Fibroblast of lung (primary cell): ENCODE measurements around the gene SPSB1. TPM values are rescaled to one million over a fixed set of nuclear protein-coding genes. Genes with fewer than 3 reads are reported as not detected.

ENCODE experiments used
- DNase-seq, 2 donors: peaks; one replicate each; pipeline versions ENCODE4 v3.0.0 to v3.0.0-alpha.2; 2010; ENCODE audit warnings: low read depth in 2 of 2
- H2AFZ ChIP-seq: 2 replicates; pipeline ENCODE4 v1.5.1; 2012; ENCODE audit warnings: low read length, control low read depth, inconsistent platforms
- H3K27ac ChIP-seq: 2 replicates; pipeline ENCODE4 v1.5.1; 2011; ENCODE audit warnings: low read length, control low read depth; ENCODE audit not compliant: insufficient read depth
- H3K27me3 ChIP-seq: 2 replicates; pipeline ENCODE4 v1.5.1; 2011; ENCODE audit warnings: mild to moderate bottlenecking, low read length; ENCODE audit not compliant: control insufficient read depth, insufficient read depth
- H3K36me3 ChIP-seq: 2 replicates; pipeline ENCODE4 v1.5.1; 2011; ENCODE audit warnings: low read length; ENCODE audit not compliant: control insufficient read depth, insufficient read depth
- H3K4me1 ChIP-seq: 2 replicates; pipeline ENCODE4 v1.5.1; 2011; ENCODE audit warnings: low read length; ENCODE audit not compliant: control insufficient read depth, insufficient read depth; ENCODE audit errors: extremely low read depth
- H3K4me2 ChIP-seq: 2 replicates; pipeline ENCODE4 v1.5.1; 2011; ENCODE audit warnings: low read length, control low read depth; ENCODE audit not compliant: insufficient read depth; ENCODE audit errors: extremely low read depth
- H3K4me3 ChIP-seq, 4 experiments: fragments of 200-600 bp in 1 of 4; sonication (generic) in 1 of 4; replicated peaks in 1 of 4; 2 replicates each; pipeline ENCODE4 v1.5.1; 2011 to 2016; ENCODE audit warnings: low read length in 4 of 4, low read depth in 3 of 4, mild to moderate bottlenecking in 3 of 4, control low read depth in 2 of 4, inconsistent platforms in 1 of 4, mixed read lengths in 1 of 4; ENCODE audit not compliant: insufficient read depth in 1 of 4; ENCODE audit errors: control extremely low read depth in 1 of 4
- H3K79me2 ChIP-seq: 2 replicates; pipeline ENCODE4 v1.5.1; 2012; ENCODE audit warnings: mild to moderate bottlenecking, low read length, inconsistent platforms; ENCODE audit not compliant: control insufficient read depth, insufficient read depth
- H3K9ac ChIP-seq: 2 replicates; pipeline ENCODE4 v1.5.1; 2011; ENCODE audit warnings: mild to moderate bottlenecking, low read length, control low read depth; ENCODE audit not compliant: insufficient read depth
- H3K9me3 ChIP-seq: 2 replicates; pipeline ENCODE4 v1.5.1; 2012; ENCODE audit warnings: low read depth, low read length; ENCODE audit not compliant: control insufficient read depth, insufficient read depth
- H4K20me1 ChIP-seq: 2 replicates; pipeline ENCODE4 v1.5.1; 2011; ENCODE audit warnings: low read length; ENCODE audit not compliant: control insufficient read depth, insufficient read depth; ENCODE audit errors: extremely low read depth
- EZH2 ChIP-seq: IDR thresholded peaks from 2 replicates; pipeline ENCODE4 v1.5.1; 2012; ENCODE audit warnings: low read length, control low read depth, mild to moderate bottlenecking; ENCODE audit errors: missing control alignments
- polyA plus RNA-seq, 2 donors: library from polyadenylated mRNA; depleted of rRNA in 1 of 2; stranded (reverse) in 1 of 2; unstranded in 1 of 2; fragments of >200 nt; gene quantifications; 2 replicates each; pipeline ENCODE4 v1.2.1, GENCODE V29; 2011 to 2012; ENCODE audit warnings: missing spikeins in 1 of 2
- total RNA-seq: library from RNA; depleted of rRNA; stranded (reverse); fragments of >200 nt; gene quantifications from 2 replicates; pipeline ENCODE4 v1.2.1, GENCODE V29; 2014
- TF ChIP-seq, protein P1 (sequence below), 2 donors: IDR thresholded peaks in 1 of 2; conservative IDR thresholded peaks in 1 of 2; 1 replicate in 1 of 2; 2 replicates in 1 of 2; pipeline ENCODE4 v1.5.1; 2011 to 2012; ENCODE audit warnings: low read length in 2 of 2, control low read depth in 1 of 2, inconsistent platforms in 1 of 2, low read depth in 1 of 2, mild to moderate bottlenecking in 1 of 2

SPSB1 gene
- total and polyA plus RNA-seq, 2 donors (not counting 1 experiment from before 2014, with no cell fraction given): 14.3 to 20.6 TPM

GRCh38 chr1:9246215-9246614 is 46.5 kb upstream of the SPSB1 start:
- peaks cover 7% of the 10 kb centered on the region for H3K36me3 ChIP-seq
- no peaks in the 10 kb centered on the region for H3K9me3 ChIP-seq
- H3K9ac ChIP-seq: no peak overlapping the region
- H2AFZ ChIP-seq: no peak overlapping the region
- no peaks in the 10 kb centered on the region for H3K4me1 ChIP-seq
- H3K4me3 ChIP-seq: no peak overlapping the region
- no peak overlapping the region for H3K27ac ChIP-seq
- DNase-seq: no peak
- no peaks in the 10 kb centered on the region for H4K20me1 ChIP-seq
- H3K27me3 ChIP-seq: no peaks in the 10 kb centered on the region
- no peak overlapping the region for H3K4me2 ChIP-seq
- no peak for TF ChIP-seq EZH2
- TF ChIP-seq, protein P1, sequence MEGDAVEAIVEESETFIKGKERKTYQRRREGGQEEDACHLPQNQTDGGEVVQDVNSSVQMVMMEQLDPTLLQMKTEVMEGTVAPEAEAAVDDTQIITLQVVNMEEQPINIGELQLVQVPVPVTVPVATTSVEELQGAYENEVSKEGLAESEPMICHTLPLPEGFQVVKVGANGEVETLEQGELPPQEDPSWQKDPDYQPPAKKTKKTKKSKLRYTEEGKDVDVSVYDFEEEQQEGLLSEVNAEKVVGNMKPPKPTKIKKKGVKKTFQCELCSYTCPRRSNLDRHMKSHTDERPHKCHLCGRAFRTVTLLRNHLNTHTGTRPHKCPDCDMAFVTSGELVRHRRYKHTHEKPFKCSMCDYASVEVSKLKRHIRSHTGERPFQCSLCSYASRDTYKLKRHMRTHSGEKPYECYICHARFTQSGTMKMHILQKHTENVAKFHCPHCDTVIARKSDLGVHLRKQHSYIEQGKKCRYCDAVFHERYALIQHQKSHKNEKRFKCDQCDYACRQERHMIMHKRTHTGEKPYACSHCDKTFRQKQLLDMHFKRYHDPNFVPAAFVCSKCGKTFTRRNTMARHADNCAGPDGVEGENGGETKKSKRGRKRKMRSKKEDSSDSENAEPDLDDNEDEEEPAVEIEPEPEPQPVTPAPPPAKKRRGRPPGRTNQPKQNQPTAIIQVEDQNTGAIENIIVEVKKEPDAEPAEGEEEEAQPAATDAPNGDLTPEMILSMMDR (conservative IDR thresholded peaks at IDR 0.05 in 1 of 2, IDR thresholded peaks at IDR 0.05 in 1 of 2; ENCODE audit: low read depth in 1 of 2, low read length in 2 of 2): no peak
- no peaks in the 10 kb centered on the region for H3K79me2 ChIP-seq

DNA sequence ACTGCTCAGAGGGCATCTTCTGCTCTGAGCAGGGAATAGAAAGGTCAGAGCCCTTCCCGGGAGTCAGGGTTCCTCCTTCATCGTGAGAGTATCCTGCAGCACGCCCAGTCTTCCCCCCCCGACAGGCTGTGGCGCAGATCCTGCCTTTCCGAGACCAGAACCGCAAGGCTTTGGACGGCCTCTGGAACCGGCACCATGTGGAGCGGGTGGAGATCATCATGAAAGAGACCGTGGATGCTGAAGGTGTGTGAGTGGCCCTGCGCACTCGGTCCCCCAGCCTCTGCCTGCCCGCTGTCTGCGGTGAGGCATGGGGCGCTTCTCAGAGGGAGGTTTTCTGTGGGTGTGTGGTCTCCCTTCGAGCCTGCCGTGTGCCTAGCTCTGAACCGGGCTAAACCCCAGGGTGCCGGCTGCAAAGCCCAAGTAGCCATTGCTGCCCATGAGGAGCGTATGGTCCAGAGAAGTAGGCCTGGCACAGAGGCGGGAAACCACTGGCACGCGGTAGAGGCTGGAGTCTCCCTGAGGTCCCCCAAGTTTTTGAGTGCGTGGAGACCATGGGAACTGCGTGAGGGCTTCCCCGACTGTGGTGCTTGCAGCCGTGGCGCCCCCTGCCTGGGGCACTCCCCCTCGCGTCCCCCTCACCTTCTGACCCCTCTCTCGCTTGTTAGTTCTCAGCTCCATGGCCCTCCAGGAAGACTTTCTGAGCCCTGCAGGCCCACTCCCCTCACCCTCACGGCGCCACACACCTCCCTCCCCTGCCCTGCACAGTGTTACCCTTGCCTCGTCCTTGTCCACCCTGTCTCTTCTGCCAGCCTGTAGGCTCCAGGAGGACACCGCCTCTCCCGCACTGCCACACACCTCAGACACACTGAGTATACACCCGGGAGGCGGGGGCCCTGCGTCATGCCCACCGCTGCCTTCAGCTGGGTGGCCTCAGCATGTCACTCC is 45.6 kb upstream of the SPSB1 start:
- peak overlapping the region; percentile 58 for H3K27ac ChIP-seq
- no peaks in the 10 kb centered on the region for H4K20me1 ChIP-seq
- H3K9ac ChIP-seq: no peak overlapping the region
- no peak for TF ChIP-seq EZH2
- TF ChIP-seq, protein P1 (conservative IDR thresholded peaks at IDR 0.05 in 1 of 2, IDR thresholded peaks at IDR 0.05 in 1 of 2; ENCODE audit: low read depth in 1 of 2, low read length in 2 of 2): no peak
- no peaks in the 10 kb centered on the region for H3K27me3 ChIP-seq
- H3K36me3 ChIP-seq: peaks cover 6% of the 10 kb centered on the region
- no peak overlapping the region for H3K4me3 ChIP-seq
- no peaks in the 10 kb centered on the region for H3K4me1 ChIP-seq
- DNase-seq: no peak
- H3K4me2 ChIP-seq: no peak overlapping the region
- H3K9me3 ChIP-seq: no peaks in the 10 kb centered on the region
- H3K79me2 ChIP-seq: no peaks in the 10 kb centered on the region
- H2AFZ ChIP-seq: no peak overlapping the region

DNA sequence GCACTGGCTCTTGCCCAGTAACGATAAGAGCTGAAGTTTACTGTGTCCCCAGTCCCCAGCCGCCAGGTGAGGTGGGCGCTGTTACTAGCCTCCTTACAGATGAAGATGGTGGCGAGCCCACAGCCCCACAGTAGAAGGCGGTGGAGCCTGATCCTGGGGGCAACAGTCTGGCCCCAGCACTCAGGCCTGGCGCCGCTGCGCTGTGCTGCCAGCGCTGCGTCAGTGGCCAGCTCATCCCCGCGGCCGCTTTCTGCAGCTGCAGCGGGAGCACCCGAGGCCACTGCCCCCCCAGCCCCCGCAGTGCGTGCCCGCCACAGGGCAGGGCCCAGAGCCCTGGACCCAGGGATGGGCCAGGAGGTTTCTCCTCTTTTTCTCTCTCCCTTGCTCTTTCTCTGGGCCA is 44.8 kb upstream of the SPSB1 start:
- H3K9me3 ChIP-seq: no peaks in the 10 kb centered on the region
- no peaks in the 10 kb centered on the region for H3K4me1 ChIP-seq
- no peaks in the 10 kb centered on the region for H3K27me3 ChIP-seq
- TF ChIP-seq EZH2: no peak
- TF ChIP-seq, protein P1 (conservative IDR thresholded peaks at IDR 0.05 in 1 of 2, IDR thresholded peaks at IDR 0.05 in 1 of 2; ENCODE audit: low read depth in 1 of 2, low read length in 2 of 2): no peak
- H3K27ac ChIP-seq: peak overlapping the region; percentile 73
- no peak for DNase-seq
- H4K20me1 ChIP-seq: no peaks in the 10 kb centered on the region
- peak overlapping the region; percentile 15 for H3K4me2 ChIP-seq
- H3K36me3 ChIP-seq: peaks cover 6% of the 10 kb centered on the region
- H3K9ac ChIP-seq: no peak overlapping the region
- H3K79me2 ChIP-seq: no peaks in the 10 kb centered on the region
- H3K4me3 ChIP-seq: no peak overlapping the region
- H2AFZ ChIP-seq: no peak overlapping the region
